PC-3 (cell line): ENCODE measurements around the gene PLA2G15. TPM values are rescaled to one million over a fixed set of nuclear protein-coding genes. Genes with fewer than 3 reads are reported as not detected.

Experiments used
- ATAC-seq: fragments of 200-7000 bp; cut with Tn5 transposase; 2 replicates; pipeline ENCODE4 v1.9.1; 2020; ENCODE audit warnings: mild to moderate bottlenecking, moderate library complexity
- BruUV-seq: library from RNA; stranded (reverse); fragments of 400-500 nt; replicated peaks from 2 replicates; lab custom pipeline; 2021; lab: Mats Ljungman, UMichigan
- CTCF ChIA-PET: fragments of 300-600 bp; sonication (Branson Sonifier 250); formaldehyde crosslinking; loops from one replicate; lab custom pipeline; 2022; ENCODE audit warnings: antibody characterized with exemption; lab: Charles Lee
- POLR2A ChIA-PET: fragments of 300-600 bp; sonication (Branson Sonifier 250); formaldehyde crosslinking; loops from one replicate; lab custom pipeline; 2022; ENCODE audit warnings: antibody characterized with exemption; ENCODE audit not compliant: unreplicated experiment; lab: Charles Lee
- DNase-seq: peaks from one replicate; pipeline ENCODE4 v3.0.0-alpha.2; 2015
- H2AFZ ChIP-seq: fragments of 300-600 bp; sonication (generic); 2 replicates; pipeline ENCODE4 v1.6.0; 2016; ENCODE audit warnings: antibody characterized with exemption, low read length
- H3F3A ChIP-seq: fragments of 300-600 bp; sonication (generic); one replicate; pipeline ENCODE4 v1.6.0; 2017; ENCODE audit warnings: antibody characterized with exemption, low read length, control low read depth, mild to moderate bottlenecking; ENCODE audit not compliant: unreplicated experiment
- H3K27ac ChIP-seq: fragments of 300-600 bp; sonication (generic); 2 replicates; pipeline ENCODE4 v1.5.1; 2016; ENCODE audit warnings: mild to moderate bottlenecking, low read length
- H3K27me3 ChIP-seq: fragments of 300-600 bp; sonication (generic); 2 replicates; pipeline ENCODE4 v1.6.1; 2016; ENCODE audit warnings: low read length, mixed read lengths
- H3K36me3 ChIP-seq: fragments of 300-600 bp; sonication (generic); 2 replicates; pipeline ENCODE4 v1.6.1; 2016; ENCODE audit warnings: low read depth, mixed run types, low read length, mixed read lengths
- H3K4me1 ChIP-seq: fragments of 300-600 bp; sonication (generic); 2 replicates; pipeline ENCODE4 v1.5.1; 2016; ENCODE audit warnings: low read length; ENCODE audit not compliant: insufficient read depth
- H3K4me2 ChIP-seq: fragments of 300-600 bp; sonication (generic); 2 replicates; pipeline ENCODE4 v1.6.0; 2016; ENCODE audit warnings: low read length
- H3K4me3 ChIP-seq: fragments of 300-600 bp; sonication (generic); 2 replicates; pipeline ENCODE4 v1.5.1; 2016; ENCODE audit warnings: mild to moderate bottlenecking, low read length, mixed read lengths
- H3K79me2 ChIP-seq: fragments of 300-600 bp; sonication (generic); 2 replicates; pipeline ENCODE4 v1.6.1; 2017; ENCODE audit warnings: low read length, mixed read lengths
- H3K9ac ChIP-seq: fragments of 300-600 bp; sonication (generic); 2 replicates; pipeline ENCODE4 v1.6.0; 2016; ENCODE audit warnings: mild to moderate bottlenecking, low read length
- H3K9me2 ChIP-seq: fragments of 300-600 bp; sonication (generic); replicated peaks from 2 replicates; pipeline ENCODE4 v1.6.1; 2016; ENCODE audit warnings: mixed run types, low read length, mixed read lengths
- H3K9me3 ChIP-seq: fragments of 300-600 bp; sonication (generic); 2 replicates; pipeline ENCODE4 v1.6.1; 2016; ENCODE audit warnings: low read length, mixed read lengths
- H4K20me1 ChIP-seq: fragments of 300-600 bp; sonication (generic); 2 replicates; pipeline ENCODE4 v1.6.1; 2016; ENCODE audit warnings: low read length, mixed read lengths
- CTCF ChIP-seq: fragments of 300-600 bp; sonication (generic); conservative IDR thresholded peaks from 2 replicates; pipeline ENCODE4 v1.5.1; 2017; ENCODE audit warnings: antibody characterized with exemption, low read depth, mild to moderate bottlenecking, low read length
- EZH2 ChIP-seq: fragments of 300-600 bp; sonication (generic); IDR thresholded peaks from one replicate; pipeline ENCODE4 v1.6.1; 2017; ENCODE audit warnings: antibody characterized with exemption, mild to moderate bottlenecking, low read length; ENCODE audit not compliant: unreplicated experiment
- EZH2phosphoT487 ChIP-seq: fragments of 300-600 bp; sonication (generic); IDR thresholded peaks from 2 replicates; pipeline ENCODE4 v1.6.1; 2018; ENCODE audit warnings: mild to moderate bottlenecking, antibody characterized with exemption, low read length, borderline replicate concordance
- intact Hi-C: fragments of 100-400 bp; cut with micrococcal nuclease; formaldehyde crosslinking; loops from 2 replicates; pipeline ENCODE4 v1.9.0; 2023
- total RNA-seq: library from RNA; depleted of rRNA; stranded (reverse); fragments of >200 nt; gene quantifications from 2 replicates; pipeline ENCODE4 v1.2.3, GENCODE V29; 2014

The PLA2G15 gene
- total RNA-seq, 1 experiment from 2014 or later: 16.4 TPM

GRCh38 chr16:68230176-68230571, 15.0 kb upstream of the PLA2G15 start:
- H2AFZ ChIP-seq: no peak overlapping the region
- CTCF ChIA-PET: no interaction called here
- H3K4me1 ChIP-seq: peaks cover 14% of the 10 kb centered on the region
- POLR2A ChIA-PET: no interaction called here
- H3K79me2 ChIP-seq: peaks cover 40% of the 10 kb centered on the region
- BruUV-seq: no TSS peak
- no peaks in the 10 kb centered on the region for H3F3A ChIP-seq
- peaks cover 23% of the 10 kb centered on the region for H4K20me1 ChIP-seq
- H3K9me2 ChIP-seq: no peaks in the 10 kb centered on the region
- ATAC-seq: no peak
- intact Hi-C loops: no loop called here
- H3K36me3 ChIP-seq: peaks cover 30% of the 10 kb centered on the region
- no peak overlapping the region for H3K4me2 ChIP-seq
- no peak overlapping the region for H3K9ac ChIP-seq
- no peaks in the 10 kb centered on the region for H3K27me3 ChIP-seq
- no peaks in the 10 kb centered on the region for H3K9me3 ChIP-seq
- no peak overlapping the region for H3K27ac ChIP-seq
- no peak for DNase-seq
- no peak overlapping the region for H3K4me3 ChIP-seq
- TF ChIP-seq EZH2phosphoT487 (no peak), EZH2 (no peak), CTCF (no peak)

GRCh38 chr16:68230956-68231355, 14.2 kb upstream of the PLA2G15 start:
- no peaks in the 10 kb centered on the region for H3K9me3 ChIP-seq
- H3K27ac ChIP-seq: no peak overlapping the region
- no peaks in the 10 kb centered on the region for H3F3A ChIP-seq
- no peak overlapping the region for H3K4me3 ChIP-seq
- H3K4me1 ChIP-seq: peaks cover 14% of the 10 kb centered on the region
- no peak for TF ChIP-seq EZH2
- no peak for TF ChIP-seq EZH2phosphoT487
- no peak for TF ChIP-seq CTCF
- CTCF ChIA-PET: no interaction called here
- H3K79me2 ChIP-seq: peaks cover 48% of the 10 kb centered on the region
- intact Hi-C loops: no loop called here
- H3K4me2 ChIP-seq: no peak overlapping the region
- no TSS peak for BruUV-seq
- H3K36me3 ChIP-seq: peaks cover 30% of the 10 kb centered on the region
- no peaks in the 10 kb centered on the region for H3K27me3 ChIP-seq
- POLR2A ChIA-PET: no interaction called here
- H3K9ac ChIP-seq: no peak overlapping the region
- H3K9me2 ChIP-seq: no peaks in the 10 kb centered on the region
- no peak for DNase-seq
- peaks cover 23% of the 10 kb centered on the region for H4K20me1 ChIP-seq
- H2AFZ ChIP-seq: no peak overlapping the region
- ATAC-seq: no peak

DNA sequence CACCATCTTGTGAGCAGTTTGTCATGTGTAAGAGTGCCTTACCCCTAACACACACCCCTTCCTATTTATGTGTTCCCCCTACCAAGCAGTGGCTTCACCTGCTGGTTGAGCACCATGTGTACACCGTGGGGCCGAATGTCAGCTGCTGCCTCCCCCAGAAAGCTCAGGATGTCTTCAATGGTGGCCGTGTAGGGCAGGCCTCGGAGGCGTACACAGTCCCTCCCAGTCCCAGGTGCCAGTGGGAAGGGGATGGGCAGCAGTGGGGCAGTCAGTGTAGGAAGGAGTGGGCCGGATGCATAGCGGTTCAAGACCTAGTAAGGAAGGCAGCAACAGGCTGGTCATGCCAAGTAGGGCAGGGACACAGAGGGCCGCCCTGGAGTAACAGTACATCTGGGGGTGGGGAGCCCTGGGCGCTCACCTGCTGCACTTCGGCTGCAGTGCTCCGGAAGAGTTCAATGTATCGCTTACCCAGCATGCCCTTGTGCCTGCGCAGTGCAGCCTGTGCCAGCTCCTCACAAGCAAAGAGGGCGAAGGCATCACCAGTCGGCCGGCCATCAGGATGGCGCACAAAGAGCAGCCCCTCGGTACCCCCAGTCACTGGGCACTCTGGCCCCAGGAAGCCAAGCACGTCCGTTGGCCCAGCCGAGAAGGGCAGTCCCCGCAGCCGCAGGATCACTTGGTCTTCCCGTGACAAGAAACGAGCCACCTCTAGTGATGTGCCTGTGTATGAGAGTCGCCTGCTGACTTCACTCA, 13.6 kb upstream of the PLA2G15 start:
- BruUV-seq: no TSS peak
- H3K36me3 ChIP-seq: peaks cover 30% of the 10 kb centered on the region
- H3K9me3 ChIP-seq: no peaks in the 10 kb centered on the region
- H3K79me2 ChIP-seq: peaks cover 54% of the 10 kb centered on the region
- peaks cover 23% of the 10 kb centered on the region for H4K20me1 ChIP-seq
- no peaks in the 10 kb centered on the region for H3K9me2 ChIP-seq
- DNase-seq (no peak), ATAC-seq (no peak)
- H3K4me2 ChIP-seq: no peak overlapping the region
- no peak overlapping the region for H3K4me3 ChIP-seq
- no peak overlapping the region for H3K27ac ChIP-seq
- ChIA-PET CTCF (no interaction called here), POLR2A (no interaction called here)
- H3F3A ChIP-seq: no peaks in the 10 kb centered on the region
- H2AFZ ChIP-seq: no peak overlapping the region
- no peaks in the 10 kb centered on the region for H3K27me3 ChIP-seq
- H3K4me1 ChIP-seq: peaks cover 18% of the 10 kb centered on the region
- H3K9ac ChIP-seq: no peak overlapping the region
- TF ChIP-seq EZH2phosphoT487 (no peak), CTCF (no peak), EZH2 (no peak)
- intact Hi-C loops: no loop called here
